ENCODE measurements around the gene TESMIN.
A peak's percentile ranks its signal among the peaks of the same experiment; 100 is the strongest.

Gene TESMIN

GRCh38 chr11:68751331-68751856 lies at the start of gene TESMIN:
TSS of gene TESMIN (minus strand) at chr11:68751520. CDS start at chr11:68750660, 860 bp downstream.
- DNase-seq = peak; percentile 94

GRCh38 chr11:68798221-68798813 lies 47.0 kb upstream of the TESMIN start:
- DNase-seq = peak; percentile 58

GRCh38 chr11:68796801-68797200 lies 45.5 kb upstream of the TESMIN start:
- no peak for DNase-seq

GRCh38 chr11:68792400-68792966 lies 41.2 kb upstream of the TESMIN start:
- no peak for DNase-seq

GRCh38 chr11:68784653-68785052 lies 33.3 kb upstream of the TESMIN start:
- no peak for DNase-seq

- DNase-seq = no peak
Measured at GRCh38 chr11:68783216-68783821, 32.0 kb upstream of the TESMIN start.

- no peak for DNase-seq
Measured at GRCh38 chr11:68782711-68783110, 31.4 kb upstream of the TESMIN start.

GRCh38 chr11:68780829-68781228 lies 29.5 kb upstream of the TESMIN start:
- peak; percentile 15 for DNase-seq

- no peak for DNase-seq
Measured at GRCh38 chr11:68778205-68778604, 26.9 kb upstream of the TESMIN start.

- no peak for DNase-seq
Measured at GRCh38 chr11:68776442-68777235, 25.3 kb upstream of the TESMIN start.

- no peak for DNase-seq
Measured at GRCh38 chr11:68775951-68776388, 24.6 kb upstream of the TESMIN start.

GRCh38 chr11:68774194-68774585 lies 22.9 kb upstream of the TESMIN start:
- DNase-seq = no peak

- DNase-seq = no peak
Measured at GRCh38 chr11:68773521-68774193, 22.3 kb upstream of the TESMIN start.

- DNase-seq = no peak
Measured at GRCh38 chr11:68772936-68773335, 21.6 kb upstream of the TESMIN start.

- DNase-seq = no peak
Measured at GRCh38 chr11:68770781-68771180, 19.5 kb upstream of the TESMIN start.

GRCh38 chr11:68767672-68768071 lies 16.4 kb upstream of the TESMIN start:
- DNase-seq = no peak

GRCh38 chr11:68766786-68767185 lies 15.5 kb upstream of the TESMIN start:
- no peak for DNase-seq

- DNase-seq = no peak
Measured at GRCh38 chr11:68764746-68765145, 13.4 kb upstream of the TESMIN start.

GRCh38 chr11:68763926-68764657 lies 12.8 kb upstream of the TESMIN start:
- DNase-seq = no peak

- DNase-seq = no peak
Measured at GRCh38 chr11:68763181-68763721, 11.9 kb upstream of the TESMIN start.

GRCh38 chr11:68762481-68762880 lies 11.2 kb upstream of the TESMIN start:
- no peak for DNase-seq

GRCh38 chr11:68761801-68762200 lies 10.5 kb upstream of the TESMIN start:
- no peak for DNase-seq
